Right lung (tissue), 5 donors: ENCODE data around the gene CD93. TPM values are rescaled to one million over a fixed set of nuclear protein-coding genes. Genes with fewer than 3 reads are reported as not detected.

Experiments
- DNase-seq, 2 donors: peaks; one replicate each; pipeline ENCODE4 v3.0.0-alpha.2; 2013
- polyA plus RNA-seq, 5 donors: library from polyadenylated mRNA; unstranded; fragments of 120-200 nt; gene quantifications; one replicate each; pipeline versions ENCODE4 v1.2.1 to v1.2.3, GENCODE V29; 2013; ENCODE audit warnings: inconsistent platforms in 1 of 5, low replicate concordance in 1 of 5; ENCODE audit not compliant: insufficient read length in 5 of 5, insufficient read depth in 1 of 5

The CD93 gene
- polyA plus RNA-seq, 5 donors, result 154 to 194 (median 163) TPM

DNA sequence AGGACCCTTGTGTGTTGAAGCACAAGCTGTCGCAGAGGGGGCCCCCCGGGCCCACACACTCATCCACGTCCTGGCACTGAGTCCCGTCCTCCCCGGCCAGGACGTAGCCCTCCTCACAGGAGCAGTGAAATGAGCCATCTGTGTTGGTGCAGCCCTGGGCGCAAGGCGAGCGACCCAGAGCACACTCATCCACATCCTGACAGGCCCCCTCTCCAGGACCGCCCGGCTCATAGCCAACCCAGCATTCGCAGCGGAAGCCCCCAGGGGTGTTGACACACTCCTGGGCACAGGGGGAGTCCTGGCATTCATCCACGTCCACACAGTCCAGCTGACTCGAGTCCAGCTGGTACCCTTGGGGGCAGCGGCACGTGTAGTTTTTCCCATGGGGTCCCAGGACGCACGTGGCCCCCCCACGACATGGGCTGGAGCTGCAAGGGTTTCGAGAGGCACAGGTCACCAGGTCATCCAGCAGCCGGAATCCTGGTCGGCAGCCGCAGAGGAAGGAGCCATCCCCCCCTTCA, 1.2 kb downstream of the CD93 start:
- no peak for DNase-seq

DNA sequence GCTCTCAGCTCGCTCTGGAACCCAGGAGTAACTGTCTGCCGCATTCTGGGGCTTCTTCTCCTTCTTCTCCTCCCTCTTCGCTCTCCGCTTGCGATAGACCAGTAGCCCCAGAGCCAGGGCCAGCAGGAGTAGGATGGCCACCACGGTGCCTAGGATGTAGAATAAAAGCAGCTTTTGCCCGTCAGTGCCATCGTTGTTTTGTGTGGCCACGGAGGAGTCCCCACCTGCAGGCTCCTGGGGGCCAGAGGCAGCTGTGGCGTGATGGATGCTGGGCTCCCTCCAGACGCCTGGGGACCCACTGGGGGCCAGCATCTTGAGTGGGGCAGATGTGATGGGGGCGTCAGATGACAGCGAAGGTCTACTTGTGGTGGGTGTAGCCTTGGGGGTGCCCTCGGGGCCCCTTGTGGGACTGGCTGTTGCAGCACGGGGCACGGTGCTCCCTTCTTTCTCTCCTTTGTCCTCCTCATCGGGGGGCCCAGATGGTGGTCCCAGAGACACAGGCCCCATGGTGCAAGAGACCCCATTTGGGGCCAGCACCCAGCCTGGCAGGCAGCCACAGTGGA, 1.8 kb downstream of the CD93 start:
- no peak for DNase-seq

- DNase-seq, result no peak
Measured at GRCh38 chr20:23083553-23084220, 2.4 kb downstream of the CD93 start.

DNA sequence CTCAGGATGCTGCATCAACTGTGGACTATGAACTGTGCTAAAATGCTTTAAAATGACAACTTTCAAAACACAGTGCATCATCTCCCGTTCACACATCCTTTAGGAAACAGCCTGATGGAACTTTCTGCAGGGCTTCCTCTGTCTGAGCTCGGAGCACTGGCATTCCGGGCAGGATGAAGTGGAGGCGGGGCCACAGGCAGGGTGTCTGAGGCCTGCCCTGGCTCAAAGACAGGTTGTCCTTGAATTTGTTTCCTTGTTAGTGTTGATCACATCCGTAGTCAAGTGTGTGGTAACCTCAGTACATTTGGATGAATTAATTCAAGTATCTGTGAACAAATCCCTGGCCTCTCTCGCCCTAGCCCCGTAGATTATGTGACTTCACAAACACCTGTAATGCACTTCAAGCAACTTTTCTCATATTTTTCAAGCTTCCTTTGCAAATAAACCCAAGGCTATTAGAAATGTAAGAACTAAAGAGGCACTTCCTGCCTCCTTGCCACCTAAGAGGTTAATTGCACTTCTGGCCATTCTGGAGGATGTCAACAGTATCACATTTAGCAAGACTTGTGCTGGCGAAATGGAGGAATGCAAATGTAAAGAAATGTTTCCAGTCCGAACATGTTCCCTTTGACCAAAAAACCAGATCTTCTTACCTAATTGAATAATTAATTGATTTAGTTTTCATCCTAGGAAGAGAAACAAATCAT, 3.1 kb downstream of the CD93 start:
- no peak for DNase-seq

DNA sequence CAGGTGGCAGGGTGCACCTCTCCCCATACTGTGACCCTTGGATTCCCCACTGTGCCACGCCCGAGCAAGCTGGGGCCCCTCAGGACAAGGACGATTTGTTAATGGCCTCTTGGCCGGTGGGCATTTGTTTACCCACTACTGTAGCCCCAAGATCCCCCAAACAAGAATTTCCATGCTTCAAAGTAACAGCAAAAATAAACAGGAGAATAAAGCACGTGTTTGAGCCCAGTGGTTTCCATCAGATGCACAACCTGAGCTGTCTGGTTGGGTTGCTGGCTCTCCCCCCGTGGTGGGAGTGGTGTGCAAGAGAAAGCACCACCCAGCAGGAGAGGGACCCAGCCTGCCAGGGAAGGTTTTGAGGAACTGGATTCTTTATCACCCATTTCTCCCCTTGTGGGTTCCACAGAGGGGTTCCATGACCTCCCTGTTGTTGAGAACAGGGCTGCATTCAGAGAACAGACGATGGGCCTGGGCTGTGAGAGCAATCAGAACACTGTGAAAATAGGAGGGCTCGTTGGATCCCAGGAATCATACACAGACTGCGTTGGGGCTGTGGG, 4.8 kb downstream of the CD93 start:
- DNase-seq, result no peak

DNA sequence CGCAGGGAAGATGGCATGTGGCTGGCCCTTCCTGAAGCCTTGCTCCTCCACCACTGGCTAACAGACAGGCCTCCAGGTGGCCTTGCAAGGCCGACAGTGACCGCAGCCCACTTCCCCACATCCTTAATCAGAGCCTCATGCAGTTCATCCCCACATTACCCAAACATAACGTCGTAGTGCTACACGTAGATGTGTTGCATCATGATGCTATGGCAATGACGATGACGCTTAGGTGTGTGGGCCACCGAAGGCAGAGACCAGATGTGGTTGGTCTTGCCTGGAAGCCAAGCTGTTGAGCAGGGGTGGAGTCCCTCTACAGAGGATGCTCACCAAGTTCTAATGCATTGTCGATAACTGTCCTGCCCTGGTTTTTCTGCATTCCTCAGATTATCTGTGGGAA, 5.6 kb downstream of the CD93 start:
- no peak for DNase-seq

DNA sequence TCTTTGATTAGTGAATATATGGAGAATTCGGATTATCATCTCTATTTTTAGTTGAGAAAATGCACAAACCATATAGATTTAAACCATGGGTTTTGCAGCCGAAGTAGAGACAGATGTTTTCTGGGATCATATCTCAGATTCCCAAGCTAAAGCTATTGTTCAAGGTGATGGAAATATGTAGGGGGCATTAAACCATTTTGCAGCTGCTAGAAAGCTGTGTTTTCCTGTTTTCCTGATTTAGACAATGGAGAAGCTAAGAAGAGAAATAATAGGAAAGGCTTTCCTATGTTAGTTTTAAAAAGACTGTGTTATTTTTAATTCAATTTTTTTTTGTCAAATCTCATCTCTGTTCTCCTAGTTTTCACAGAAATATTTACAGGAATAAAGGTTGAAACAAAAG, 6.2 kb downstream of the CD93 start:
- no peak for DNase-seq

DNA sequence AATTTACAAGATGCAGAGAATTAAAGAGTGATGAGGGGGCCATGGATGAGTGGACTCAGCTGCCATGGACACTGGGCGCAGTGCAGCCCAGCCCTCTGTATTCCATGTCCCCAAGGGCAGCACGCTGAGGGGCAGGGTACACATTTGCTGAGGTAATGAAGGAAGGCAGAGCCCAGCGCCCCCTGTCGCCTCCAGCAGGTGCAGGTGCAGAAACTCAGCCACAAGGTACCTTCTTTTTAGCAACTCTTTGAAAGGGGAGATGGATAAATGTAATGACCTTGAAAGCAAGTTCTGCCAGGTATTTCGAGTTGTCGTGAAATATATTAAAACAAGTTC, 7.1 kb downstream of the CD93 start:
- no peak for DNase-seq

GRCh38 chr20:23078351-23079015, 7.6 kb downstream of the CD93 start:
- DNase-seq, result no peak

- no peak for DNase-seq
Measured at GRCh38 chr20:23077277-23077676, 8.8 kb downstream of the CD93 start.

DNA sequence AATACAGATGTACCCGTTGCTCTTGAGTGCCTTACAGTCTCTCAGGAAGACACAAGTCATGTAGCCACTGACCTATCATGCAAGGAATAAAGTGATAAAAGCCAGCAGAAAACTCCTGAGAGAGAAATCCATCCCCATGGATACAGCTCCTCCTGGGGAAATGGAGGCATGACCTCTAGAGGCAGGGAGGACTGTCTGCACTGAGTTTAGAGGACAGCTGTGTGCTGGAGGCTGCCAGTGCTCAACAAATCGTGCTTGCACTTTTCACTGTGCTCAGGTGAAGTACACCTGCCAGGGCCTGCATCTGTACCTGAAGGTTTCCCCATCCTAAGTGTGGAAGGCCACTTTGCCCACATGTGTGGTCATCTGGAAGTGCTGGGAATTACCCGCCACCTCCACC, 12.1 kb downstream of the CD93 start:
- no peak for DNase-seq

DNA sequence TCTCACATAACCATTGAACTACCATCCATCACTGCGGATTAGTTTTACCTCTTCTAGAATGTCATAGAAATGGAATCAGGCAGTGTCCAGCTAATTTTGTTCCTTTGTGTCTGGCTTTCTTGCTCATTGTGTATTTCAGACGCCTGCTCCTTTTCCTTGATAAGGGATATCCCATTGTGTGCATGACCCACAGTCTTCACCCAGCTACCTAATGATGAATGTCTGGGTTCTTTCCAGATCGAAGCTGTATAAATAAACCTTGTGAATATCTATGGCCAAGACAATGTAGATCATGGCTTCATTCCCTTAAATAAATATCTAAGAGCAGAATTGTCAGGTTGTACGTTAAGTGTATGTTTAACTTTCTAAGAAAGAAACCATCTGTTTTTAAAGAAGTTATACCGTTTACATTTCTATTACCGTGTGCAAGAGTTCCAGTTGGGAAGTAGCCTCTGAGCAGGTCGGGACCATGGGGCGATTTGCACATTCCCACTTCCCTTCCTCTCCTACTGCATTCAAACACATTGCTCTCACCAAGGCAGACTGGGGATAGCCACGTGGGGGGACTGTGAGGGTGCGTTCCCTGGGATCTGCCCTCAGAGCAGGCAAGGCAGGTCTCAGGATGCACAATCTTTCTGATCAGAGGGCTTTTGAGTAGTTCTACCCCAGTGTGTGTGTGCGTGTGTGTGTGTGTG, 13.1 kb downstream of the CD93 start:
- DNase-seq, result no peak

GRCh38 chr20:23071996-23072395, 14.1 kb downstream of the CD93 start:
- DNase-seq, result no peak

- DNase-seq, result no peak
Measured at GRCh38 chr20:23071398-23071797, 14.7 kb downstream of the CD93 start.

- no peak for DNase-seq
Measured at GRCh38 chr20:23069108-23069507, 17.0 kb downstream of the CD93 start.

DNA sequence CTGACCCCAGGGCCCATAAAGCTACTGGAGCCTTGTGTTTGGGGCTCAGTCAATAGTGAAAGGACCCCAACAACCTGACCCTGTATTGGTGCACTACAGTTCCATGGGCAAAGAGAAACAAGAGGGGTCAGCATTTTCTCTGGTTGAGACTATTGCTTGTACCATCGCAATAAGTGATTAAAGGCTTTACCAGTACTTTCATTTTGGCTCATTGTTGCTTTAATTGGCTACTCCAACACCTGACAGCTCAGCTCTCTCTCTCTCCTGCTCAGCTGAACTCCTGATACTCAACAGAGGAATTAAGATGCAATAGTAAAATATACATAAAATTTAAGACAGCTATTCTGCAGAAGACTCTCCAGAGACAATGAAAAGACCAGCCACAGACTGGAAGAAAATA, 17.8 kb downstream of the CD93 start:
- DNase-seq, result no peak

- no peak for DNase-seq
Measured at GRCh38 chr20:23066772-23067171, 19.4 kb downstream of the CD93 start.

DNA sequence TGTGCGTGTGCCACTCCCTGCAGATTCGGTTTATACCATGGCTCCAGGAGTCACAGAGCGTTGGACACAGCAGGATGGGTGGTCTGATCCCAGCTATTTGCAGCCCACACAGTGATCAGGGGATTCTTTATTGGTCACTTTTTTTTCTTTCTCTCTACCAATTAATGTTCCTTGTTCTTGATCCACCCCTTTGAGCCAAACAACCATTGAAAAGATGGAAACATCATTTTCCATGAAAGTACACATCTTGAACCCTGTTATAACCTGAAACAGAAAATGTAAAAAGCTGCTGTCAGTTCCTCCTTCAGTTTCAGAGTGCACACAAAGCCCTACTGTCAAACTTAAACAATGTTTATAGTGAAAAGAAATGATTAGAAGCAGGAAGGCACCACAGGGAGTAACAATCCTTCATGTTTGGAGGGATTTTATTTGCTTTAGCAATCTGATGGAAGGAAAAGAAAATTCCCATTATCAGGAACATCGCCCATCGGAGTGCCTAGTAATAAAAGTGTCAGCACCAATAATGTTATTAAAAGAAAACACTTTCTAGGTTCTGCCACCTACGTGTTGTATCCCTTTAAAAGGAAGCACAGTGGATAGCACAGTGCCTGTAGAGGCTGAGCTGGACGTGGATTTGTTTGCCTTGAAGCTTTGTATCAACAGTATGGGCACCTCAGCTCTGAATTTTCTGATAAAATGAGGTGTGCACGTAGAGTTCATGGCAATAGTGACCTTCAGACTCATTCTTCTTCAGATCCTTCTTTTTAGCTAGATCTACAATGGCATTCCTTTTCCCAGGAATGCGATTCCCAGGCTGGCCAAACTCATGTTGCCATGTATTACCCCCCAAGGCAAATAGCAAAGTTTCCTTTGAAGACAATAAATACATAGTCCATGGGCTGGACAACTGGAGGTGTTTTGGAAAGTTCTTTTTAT, 20.6 kb downstream of the CD93 start:
- no peak for DNase-seq

GRCh38 chr20:23063581-23063980, 22.5 kb downstream of the CD93 start:
- no peak for DNase-seq

- DNase-seq, result no peak
Measured at GRCh38 chr20:23063168-23063567, 23.0 kb downstream of the CD93 start.

DNA sequence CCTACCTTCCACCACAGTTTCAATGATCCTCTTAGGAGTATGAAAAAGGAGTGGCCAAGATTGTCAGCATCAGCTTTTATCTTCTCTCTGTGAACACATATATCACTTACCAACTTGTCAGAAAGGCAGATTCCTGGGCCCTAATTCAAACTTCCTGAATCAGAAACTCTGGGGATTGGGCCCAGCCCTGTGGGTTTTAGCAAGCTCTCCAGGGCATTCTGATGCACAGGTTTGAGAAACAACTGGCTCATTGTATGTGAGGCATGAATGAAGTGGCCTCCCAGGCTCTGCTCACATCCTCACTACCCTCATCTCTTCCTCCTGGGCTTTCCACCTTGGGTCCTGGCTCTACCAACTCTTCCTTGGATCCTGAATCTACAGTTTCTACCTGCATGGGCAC, 23.5 kb downstream of the CD93 start:
- DNase-seq, result no peak
